Progenitor cell of endocrine pancreas (in vitro differentiated cells): ENCODE measurements around the gene NEB. TPM values are rescaled to one million over a fixed set of nuclear protein-coding genes. Genes with fewer than 3 reads are reported as not detected.

Experiments
- DNase-seq: peaks from one replicate; pipeline ENCODE4 v3.0.0; 2021; ENCODE audit warnings: low spot score; ENCODE audit not compliant: unreplicated experiment
- H3K27ac Mint-ChIP-seq: 2 replicates; pipeline ENCODE4 v1.8.0; 2021; ENCODE audit warnings: mild to moderate bottlenecking, moderate library complexity, mixed read lengths
- H3K27me3 Mint-ChIP-seq: 2 replicates; pipeline ENCODE4 v1.8.0; 2021; ENCODE audit warnings: mixed read lengths
- H3K36me3 Mint-ChIP-seq: 2 replicates; pipeline ENCODE4 v1.8.0; 2022; ENCODE audit warnings: mixed read lengths; ENCODE audit not compliant: insufficient read depth
- H3K4me1 Mint-ChIP-seq: 2 replicates; pipeline ENCODE4 v1.8.0; 2021; ENCODE audit warnings: low read depth, mixed read lengths
- H3K4me3 Mint-ChIP-seq: 2 replicates; pipeline ENCODE4 v1.8.0; 2021; ENCODE audit warnings: low read depth, mild to moderate bottlenecking, moderate library complexity, mixed read lengths
- H3K9me3 Mint-ChIP-seq: 2 replicates; pipeline ENCODE4 v1.8.0; 2021; ENCODE audit warnings: low read depth, mixed read lengths
- CTCF ChIP-seq: fragments of 200-600 bp; sonication (generic); IDR thresholded peaks from one replicate; pipeline ENCODE4 v1.5.0; 2021; ENCODE audit warnings: antibody characterized with exemption, mild to moderate bottlenecking; ENCODE audit not compliant: unreplicated experiment
- total RNA-seq: library from RNA; stranded (reverse); gene quantifications from 2 replicates; pipeline ENCODE4 v1.2.1, GENCODE V29; 2021

NEB gene
- total RNA-seq, 1 donor from 2014 or later = 1.5 TPM

DNA sequence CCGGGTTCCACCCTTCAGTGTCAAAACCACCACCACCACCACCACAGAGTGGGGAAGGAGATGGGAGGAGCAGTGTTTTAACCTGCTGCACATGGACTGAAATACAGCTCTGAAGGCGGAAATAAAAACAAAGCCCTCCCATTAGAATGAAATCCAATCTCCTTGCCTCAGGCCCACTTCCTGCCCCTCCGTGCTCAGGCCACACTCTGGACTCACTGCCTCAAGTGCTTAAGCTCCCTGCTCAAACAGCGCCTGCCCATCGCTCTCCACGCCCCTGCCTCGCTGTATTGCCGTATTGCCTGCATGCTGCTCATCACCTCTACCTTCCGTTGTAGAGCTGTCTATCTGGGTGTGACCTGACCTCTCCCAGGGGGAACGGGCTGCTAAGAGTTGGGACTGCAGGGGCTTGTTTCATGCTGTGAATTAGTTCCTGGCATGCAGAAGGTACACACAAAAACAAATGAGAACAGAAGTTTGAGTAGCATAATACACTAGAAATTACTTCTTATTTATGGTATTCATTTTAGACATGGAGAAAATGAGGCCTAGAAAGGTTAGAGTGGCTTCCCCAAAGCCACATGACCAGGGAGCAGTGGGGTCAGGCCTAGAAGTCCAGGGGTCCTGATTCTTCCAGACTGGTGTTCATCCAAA is 31.6 kb upstream of the NEB start:
- TF ChIP-seq CTCF = no peak
- Mint-ChIP-seq H3K4me3 (no peak overlapping the region), H3K4me1 (no peaks in the 10 kb centered on the region), H3K27ac (no peak overlapping the region), H3K36me3 (no peaks in the 10 kb centered on the region), H3K27me3 (no peaks in the 10 kb centered on the region), H3K9me3 (peaks cover 4% of the 10 kb centered on the region)
- DNase-seq = no peak

- no peak overlapping the region for H3K27ac Mint-ChIP-seq
- H3K9me3 Mint-ChIP-seq = no peaks in the 10 kb centered on the region
- no peak for TF ChIP-seq CTCF
- no peaks in the 10 kb centered on the region for H3K36me3 Mint-ChIP-seq
- no peak overlapping the region for H3K4me3 Mint-ChIP-seq
- DNase-seq = no peak
- no peaks in the 10 kb centered on the region for H3K27me3 Mint-ChIP-seq
- H3K4me1 Mint-ChIP-seq = peaks cover 4% of the 10 kb centered on the region
These were observed 28.4 kb upstream of the NEB start for GRCh38 chr2:151762694-151763093.

GRCh38 chr2:151761687-151762086 is 27.4 kb upstream of the NEB start:
- TF ChIP-seq CTCF = no peak
- Mint-ChIP-seq H3K4me3 (no peak overlapping the region), H3K27ac (no peak overlapping the region), H3K36me3 (no peaks in the 10 kb centered on the region), H3K4me1 (peaks cover 7% of the 10 kb centered on the region), H3K9me3 (no peaks in the 10 kb centered on the region), H3K27me3 (no peaks in the 10 kb centered on the region)
- no peak for DNase-seq

DNA sequence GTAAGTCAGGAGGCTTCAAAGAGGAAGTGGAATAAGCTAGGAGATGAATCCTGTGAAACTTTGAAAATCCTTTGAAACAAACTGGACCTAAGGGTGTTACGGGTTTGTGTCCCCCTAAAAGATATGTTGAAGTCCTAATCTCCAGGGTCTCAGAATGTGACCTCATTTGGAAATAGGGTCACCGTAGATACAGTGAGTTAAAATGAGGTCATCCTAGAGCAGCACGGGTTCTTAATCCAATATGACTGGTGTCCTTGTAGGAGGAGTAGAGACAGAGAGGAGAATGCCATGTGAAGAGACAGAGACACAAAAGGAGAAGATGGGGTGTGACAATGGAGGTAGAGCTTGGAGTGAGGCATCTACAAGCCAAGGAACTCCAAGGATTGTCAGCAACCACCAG is 26.9 kb upstream of the NEB start:
- no peak overlapping the region for H3K27ac Mint-ChIP-seq
- no peak overlapping the region for H3K4me3 Mint-ChIP-seq
- no peaks in the 10 kb centered on the region for H3K27me3 Mint-ChIP-seq
- no peaks in the 10 kb centered on the region for H3K9me3 Mint-ChIP-seq
- DNase-seq = no peak
- TF ChIP-seq CTCF = no peak
- H3K36me3 Mint-ChIP-seq = no peaks in the 10 kb centered on the region
- H3K4me1 Mint-ChIP-seq = peaks cover 7% of the 10 kb centered on the region

- no peak for TF ChIP-seq CTCF
- Mint-ChIP-seq H3K9me3 (no peaks in the 10 kb centered on the region), H3K27ac (peak overlapping the region; percentile 34), H3K36me3 (no peaks in the 10 kb centered on the region), H3K27me3 (no peaks in the 10 kb centered on the region), H3K4me3 (no peak overlapping the region), H3K4me1 (peaks cover 7% of the 10 kb centered on the region)
- DNase-seq = no peak
These were observed 25.9 kb upstream of the NEB start for GRCh38 chr2:151760139-151760650.
